HUDEP-2 (cell line): ENCODE measurements around the gene OR6K3.

Experiments used
- DNase-seq, 76 experiments: peaks; one replicate each; lab custom pipeline; 2025; ENCODE audit not compliant: unreplicated experiment in 76 of 76; lab: John Stamatoyannopoulos, UW

The OR6K3 gene, protein sequence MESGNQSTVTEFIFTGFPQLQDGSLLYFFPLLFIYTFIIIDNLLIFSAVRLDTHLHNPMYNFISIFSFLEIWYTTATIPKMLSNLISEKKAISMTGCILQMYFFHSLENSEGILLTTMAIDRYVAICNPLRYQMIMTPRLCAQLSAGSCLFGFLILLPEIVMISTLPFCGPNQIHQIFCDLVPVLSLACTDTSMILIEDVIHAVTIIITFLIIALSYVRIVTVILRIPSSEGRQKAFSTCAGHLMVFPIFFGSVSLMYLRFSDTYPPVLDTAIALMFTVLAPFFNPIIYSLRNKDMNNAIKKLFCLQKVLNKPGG

GRCh38 chr1:158720620-158721019 lies at the start of gene OR6K3:
TSS of gene OR6K3 (minus strand) at chr1:158720720. CDS start at chr1:158718115, 2,605 bp downstream.
- no peak for DNase-seq

GRCh38 chr1:158754420-158754819 lies 33.9 kb upstream of the OR6K3 start, which contains the start of gene OR6K6:
TSS of gene OR6K6 (plus strand) at chr1:158754720. CDS start at chr1:158754888, 168 bp downstream.
- no peak for DNase-seq

GRCh38 chr1:158752155-158752712 lies 31.7 kb upstream of the OR6K3 start:
- DNase-seq, result no peak

DNA sequence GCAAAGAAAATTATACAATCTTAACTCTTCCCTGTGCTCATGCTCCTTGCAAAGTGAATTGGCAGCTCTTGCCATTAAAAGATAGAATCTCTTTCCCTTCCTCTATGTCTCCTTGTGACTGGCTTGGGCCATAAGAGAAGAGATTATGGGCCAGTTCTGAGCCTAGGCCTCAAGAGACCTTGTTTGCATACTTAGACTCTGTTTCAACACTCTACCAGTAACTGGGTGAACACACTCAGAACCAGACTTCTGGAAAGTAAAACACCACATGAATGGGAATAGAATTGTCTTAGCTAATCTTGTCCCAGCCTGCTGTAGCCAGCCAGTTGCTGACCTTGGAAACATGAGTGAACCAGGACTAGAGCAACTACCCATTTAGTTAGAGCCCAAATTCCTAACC lies 15.3 kb upstream of the OR6K3 start:
- DNase-seq, result no peak

DNA sequence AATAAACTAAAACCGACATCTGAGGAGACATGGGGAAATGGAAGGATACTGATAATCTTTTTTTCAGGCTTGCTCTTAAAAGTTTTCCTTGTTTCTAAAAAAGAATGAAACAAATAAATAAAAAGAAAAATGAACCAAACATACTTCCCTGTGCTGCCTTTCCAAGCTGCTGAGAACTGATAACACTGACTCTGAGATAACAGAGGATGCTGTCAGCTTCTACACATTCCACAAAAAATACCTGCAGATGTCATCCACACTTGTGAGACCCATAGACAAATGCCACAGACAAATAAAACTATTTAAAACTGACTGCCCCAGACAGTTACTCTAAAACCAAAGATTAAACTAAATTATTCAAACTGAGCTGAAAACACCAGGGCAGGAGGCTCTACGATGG lies 12.0 kb upstream of the OR6K3 start:
- DNase-seq, result peak in 6 of 76 experiments; percentile 4 to 15 (median 9)

GRCh38 chr1:158731707-158732106 lies 11.2 kb upstream of the OR6K3 start:
- no peak for DNase-seq

DNA sequence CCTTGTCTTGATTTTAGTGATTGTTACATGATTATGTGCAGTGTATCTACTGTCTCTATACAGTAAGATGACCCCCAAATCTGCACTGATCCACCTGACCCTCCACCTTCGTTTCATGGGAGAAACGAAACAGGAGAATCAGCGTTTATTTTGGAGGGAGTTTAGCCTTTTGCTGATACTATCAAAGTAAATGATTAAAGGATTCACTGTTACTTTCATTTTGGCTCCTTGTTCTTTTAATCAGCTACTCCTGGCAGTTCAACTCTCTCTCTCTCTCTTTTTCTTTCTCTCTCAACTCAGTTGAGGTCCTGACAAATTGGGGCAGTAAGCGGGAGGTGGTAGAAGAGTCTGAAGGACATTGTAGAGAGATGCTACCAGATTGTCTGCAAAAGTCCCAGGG lies 9.9 kb upstream of the OR6K3 start:
- DNase-seq, result no peak

DNA sequence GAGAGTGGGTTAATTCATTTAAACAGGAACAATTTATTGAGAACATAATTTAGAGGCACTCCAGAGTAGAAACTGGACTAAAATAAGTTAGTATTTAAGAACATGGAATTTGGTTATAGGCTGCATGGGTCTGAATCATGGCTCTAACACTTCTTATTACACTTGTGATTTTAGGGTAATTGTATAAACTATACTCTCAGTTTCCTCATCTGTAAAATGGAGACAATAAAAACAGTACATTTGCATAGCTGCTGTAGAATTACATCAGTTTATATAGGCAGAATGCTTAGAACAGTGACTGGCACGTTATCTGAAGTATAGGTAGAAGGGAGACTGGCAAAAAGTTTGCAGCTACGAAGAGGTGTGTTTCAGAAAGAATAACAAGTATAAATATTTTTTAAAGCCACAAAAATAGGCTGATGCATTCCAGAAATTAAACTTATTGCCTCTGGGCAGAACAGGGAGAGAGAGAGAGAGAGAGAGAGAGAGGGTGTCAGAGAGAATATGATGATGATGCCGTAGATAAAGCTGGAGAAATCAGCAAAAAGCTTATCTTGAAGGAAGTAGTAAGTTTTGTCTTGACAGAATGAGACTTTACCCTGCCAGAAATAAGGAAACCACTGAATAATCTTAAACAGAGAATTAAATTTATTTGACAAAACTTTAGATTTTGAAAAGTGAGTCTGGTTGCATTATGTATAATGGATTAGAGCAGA lies 8.1 kb upstream of the OR6K3 start:
- DNase-seq, result no peak

DNA sequence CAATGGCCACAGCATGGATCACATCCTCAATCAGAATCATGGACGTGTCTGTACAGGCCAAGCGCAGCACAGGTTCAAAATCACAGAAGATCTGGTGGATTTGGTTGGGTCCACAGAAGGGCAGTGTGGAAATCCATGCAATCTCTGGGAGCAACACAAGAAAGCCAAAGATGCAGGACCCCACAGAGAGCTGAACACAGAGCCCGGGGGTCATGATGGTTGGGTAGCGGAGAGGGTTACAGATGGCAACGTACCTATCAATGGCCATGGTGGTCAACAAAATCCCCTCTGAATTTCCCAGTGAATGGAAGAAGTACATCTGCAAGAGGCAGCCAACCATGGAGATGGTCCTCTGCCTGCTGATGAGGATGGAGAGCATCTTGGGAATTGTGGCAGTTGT lies 3.9 kb upstream of the OR6K3 start:
- DNase-seq, result no peak

GRCh38 chr1:158719664-158720063 lies 856 bp downstream of the OR6K3 start:
- DNase-seq, result no peak

GRCh38 chr1:158717344-158717743 lies 3.2 kb downstream of the OR6K3 start:
- DNase-seq, result no peak

- no peak for DNase-seq
Observed at GRCh38 chr1:158716335-158716734, 4.2 kb downstream of the OR6K3 start.

DNA sequence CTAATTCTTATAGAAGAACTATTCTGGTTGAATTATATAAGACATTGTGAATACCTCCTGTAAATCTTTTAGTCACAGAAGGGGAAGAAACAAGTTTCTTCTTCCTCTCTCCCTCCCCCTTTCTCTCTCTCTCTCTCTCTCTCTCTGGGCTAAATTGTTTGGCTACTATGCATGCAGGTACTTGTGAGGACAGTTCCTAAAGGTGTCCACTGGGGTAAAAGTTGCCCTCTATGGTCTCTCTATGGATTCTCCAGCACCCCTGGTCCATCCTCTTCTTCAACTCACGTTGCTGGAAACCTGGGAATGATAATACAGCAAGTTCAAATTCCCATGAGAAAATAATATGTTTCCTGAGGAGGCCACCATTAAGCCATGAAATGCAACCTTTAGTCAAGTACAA lies 5.8 kb downstream of the OR6K3 start:
- DNase-seq, result no peak

GRCh38 chr1:158711098-158711497 lies 9.4 kb downstream of the OR6K3 start:
- no peak for DNase-seq

DNA sequence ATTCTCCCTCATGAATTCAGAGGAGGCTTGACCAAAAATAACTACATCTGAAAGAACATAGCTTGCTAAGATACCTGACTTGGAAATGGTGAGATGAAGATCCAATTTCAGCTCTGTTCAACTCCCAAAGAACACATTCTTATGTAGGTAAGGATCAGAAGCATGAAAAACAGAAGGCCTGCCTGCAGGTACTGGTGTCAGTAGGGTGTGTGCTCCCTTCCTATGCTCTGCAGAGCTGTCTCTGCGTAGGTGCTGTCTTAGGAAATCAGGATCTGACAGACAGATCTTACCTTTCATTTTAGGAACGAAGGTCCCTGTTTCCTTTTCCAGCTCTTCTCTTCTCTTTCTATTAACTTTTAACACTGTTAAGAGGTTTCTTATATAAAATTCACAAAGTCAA lies 14.4 kb downstream of the OR6K3 start:
- DNase-seq, result no peak

GRCh38 chr1:158700552-158700951 lies 20.0 kb downstream of the OR6K3 start, which contains the start of gene OR6K2:
TSS of gene OR6K2 (minus strand) at chr1:158700652. CDS start at chr1:158700652, 0 bp downstream.
- DNase-seq, result no peak

DNA sequence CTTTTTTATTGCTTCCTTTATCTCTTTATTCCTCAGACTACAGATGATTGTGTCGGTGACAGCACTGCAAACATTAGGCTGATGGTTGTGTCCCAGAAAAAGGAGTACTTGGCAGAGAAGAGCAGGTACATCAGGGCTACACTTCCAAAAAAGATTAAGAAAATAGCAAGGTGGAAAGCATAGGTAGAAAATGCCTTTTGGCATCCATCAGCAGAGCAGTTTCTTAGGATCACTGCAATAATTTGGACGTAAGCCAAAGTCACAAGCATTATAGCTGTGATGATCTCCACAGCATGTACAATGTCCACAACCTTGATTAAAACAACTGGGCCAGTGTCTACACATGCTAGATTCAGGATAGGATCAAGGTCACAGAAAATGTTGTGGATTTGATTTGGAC lies 25.9 kb downstream of the OR6K3 start:
- DNase-seq, result peak in 5 of 76 experiments; percentile 2 to 20 (median 10)

DNA sequence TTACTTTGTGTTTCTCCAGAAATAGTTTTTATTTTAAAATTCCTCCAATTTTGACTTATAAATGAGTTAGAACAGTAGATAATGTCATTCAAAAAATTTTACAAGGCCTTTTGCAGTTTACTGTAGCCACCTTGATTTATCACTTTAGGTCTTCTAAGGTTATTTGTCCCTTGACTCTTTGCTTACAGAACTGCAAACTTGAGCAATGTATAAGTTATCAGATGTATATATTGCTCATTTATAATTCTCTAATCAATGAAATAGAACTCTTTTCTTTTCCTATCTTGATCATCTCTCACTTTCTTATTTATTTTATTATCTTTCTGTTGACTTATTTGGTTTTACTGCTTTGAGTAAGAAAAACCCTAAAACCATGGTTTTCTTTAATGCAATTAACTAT lies 28.2 kb downstream of the OR6K3 start:
- DNase-seq, result peak in 1 of 76 experiments; percentile 28

- peak in 69 of 76 experiments; percentile 8 to 89 (median 65) for DNase-seq
Observed at GRCh38 chr1:158691907-158692306, 28.6 kb downstream of the OR6K3 start.

DNA sequence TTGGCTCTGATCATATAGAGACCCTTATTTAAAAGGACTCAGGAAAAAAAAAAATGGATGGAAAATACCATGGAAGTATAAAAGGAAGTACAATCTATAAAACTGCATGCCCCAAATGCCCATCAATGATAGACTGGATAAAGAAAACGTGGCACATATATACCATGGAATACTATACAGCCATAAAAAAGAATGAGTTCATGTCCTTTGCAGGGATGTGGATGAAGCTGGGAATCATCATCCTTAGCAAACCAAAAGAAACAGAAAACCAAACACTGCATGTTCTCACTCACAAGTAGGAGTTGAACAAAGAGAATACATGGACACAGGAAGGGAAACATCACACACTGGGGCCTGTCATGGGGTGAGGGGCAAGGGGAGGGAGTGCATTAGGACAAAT lies 29.4 kb downstream of the OR6K3 start:
- peak in 1 of 76 experiments; percentile 15 for DNase-seq

DNA sequence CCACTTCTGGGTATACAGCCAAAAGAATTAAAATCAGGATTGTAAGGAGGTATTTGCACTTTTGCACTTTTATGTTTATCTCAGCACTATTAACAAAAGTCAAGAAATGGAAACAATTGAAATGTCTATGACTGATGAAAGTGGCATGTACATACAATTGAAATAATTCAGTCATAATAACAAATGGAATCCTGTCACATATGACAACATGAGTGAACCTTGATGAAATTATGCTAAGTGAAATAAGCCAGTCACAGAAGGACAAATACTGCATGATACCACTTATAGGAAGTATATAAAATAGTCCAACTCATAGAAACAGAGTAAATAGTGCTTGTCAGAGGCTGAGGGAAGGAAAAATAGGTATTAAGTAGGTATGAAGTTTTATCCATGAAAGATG lies 30.6 kb downstream of the OR6K3 start:
- no peak for DNase-seq

DNA sequence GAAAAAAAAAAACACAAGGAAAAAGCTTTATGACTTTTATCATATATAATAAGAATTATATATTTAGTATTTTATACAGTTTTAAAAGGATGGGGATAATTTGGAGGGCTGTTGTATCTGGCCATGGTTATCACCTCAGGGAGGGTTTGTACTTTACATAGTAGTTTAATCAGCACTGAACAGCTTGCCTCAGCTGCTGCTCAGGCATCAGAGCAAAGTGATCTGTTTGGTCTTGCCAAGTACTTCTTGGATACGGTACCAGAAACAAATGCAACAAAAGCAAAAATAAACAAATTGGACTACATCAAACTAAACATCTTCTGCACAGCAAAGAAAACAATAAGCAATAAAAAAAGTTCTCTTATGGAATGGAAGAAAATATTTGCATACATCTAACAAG lies 31.4 kb downstream of the OR6K3 start:
- DNase-seq, result peak in 73 of 76 experiments; percentile 10 to 90 (median 65)
